Activated naive CD4-positive, alpha-beta T cell treated with anti-CD3 and anti-CD28 coated beads for 36 hours (primary cell): Measurements from ENCODE around the gene CREB5. TPM values are rescaled to one million over a fixed set of nuclear protein-coding genes. Genes with fewer than 3 reads are reported as not detected.

ENCODE experiments used
- CTCF ChIA-PET: fragments of 350-600 bp; sonication (Branson Sonifier 250); formaldehyde crosslinking; loops from one replicate; lab custom pipeline; 2021; ENCODE audit warnings: antibody characterized with exemption; lab: Charles Lee
- DNase-seq: peaks from one replicate; pipeline ENCODE4 v3.0.0-alpha.2; 2020
- H3K27ac Mint-ChIP-seq: one replicate; pipeline ENCODE4 v1.8.0; 2021; ENCODE audit warnings: mild to moderate bottlenecking, mixed read lengths
- H3K27me3 Mint-ChIP-seq: one replicate; pipeline ENCODE4 v1.8.0; 2021; ENCODE audit warnings: low read depth, mixed read lengths
- H3K36me3 Mint-ChIP-seq: one replicate; pipeline ENCODE4 v1.8.0; 2021; ENCODE audit warnings: low read depth, mixed read lengths
- H3K4me1 Mint-ChIP-seq: one replicate; pipeline ENCODE4 v1.8.0; 2021; ENCODE audit warnings: low read depth, mixed read lengths
- H3K4me3 Mint-ChIP-seq: one replicate; pipeline ENCODE4 v1.8.0; 2021; ENCODE audit warnings: mild to moderate bottlenecking, moderate library complexity, mixed read lengths
- H3K9me3 Mint-ChIP-seq: one replicate; pipeline ENCODE4 v1.8.0; 2021; ENCODE audit warnings: mixed read lengths
- intact Hi-C: fragments of 100-400 bp; cut with micrococcal nuclease; formaldehyde crosslinking; loops from one replicate; pipeline ENCODE4 v1.15.1; 2023
- total RNA-seq, 2 experiments: library from RNA; stranded (reverse); gene quantifications; one replicate each; pipeline ENCODE4 v1.2.3, GENCODE V29; 2021

CREB5 gene
- total RNA-seq, 2 experiments from 2014 or later, result 0.30 to 0.48 TPM

DNA sequence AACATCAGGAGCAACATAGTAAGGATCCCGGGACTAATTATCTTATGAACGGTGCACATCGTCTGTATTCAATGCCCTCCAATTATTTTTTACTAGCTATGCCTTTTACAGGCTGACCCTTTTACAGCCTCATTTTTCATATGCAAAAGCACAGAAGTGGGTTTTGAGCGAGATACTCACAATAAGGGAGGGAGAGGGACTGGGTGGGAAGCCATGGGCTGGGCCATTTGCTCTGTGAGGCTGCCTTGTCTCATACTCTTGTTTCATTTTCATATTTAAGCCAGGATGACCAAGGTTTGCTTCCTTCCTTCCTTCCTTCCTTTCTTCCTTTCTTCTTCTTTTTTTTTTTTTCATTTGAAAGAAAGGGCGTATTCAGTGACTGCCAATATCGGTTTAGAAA lies 286.5 kb downstream of the CREB5 start:
- peaks cover 5% of the 10 kb centered on the region for H3K27me3 Mint-ChIP-seq
- no peaks in the 10 kb centered on the region for H3K9me3 Mint-ChIP-seq
- DNase-seq, result no peak
- H3K4me3 Mint-ChIP-seq, result no peak overlapping the region
- no peaks in the 10 kb centered on the region for H3K4me1 Mint-ChIP-seq
- no peak overlapping the region for H3K27ac Mint-ChIP-seq
- CTCF ChIA-PET, result interaction anchor here (0.7 kb wide), 1 partner anchor 718 kb away, joined by 5 read pairs; no protein-coding TSS in a partner anchor
- no peaks in the 10 kb centered on the region for H3K36me3 Mint-ChIP-seq
- intact Hi-C loops, result no loop called here

- H3K4me1 Mint-ChIP-seq, result no peaks in the 10 kb centered on the region
- no peaks in the 10 kb centered on the region for H3K36me3 Mint-ChIP-seq
- DNase-seq, result no peak
- H3K4me3 Mint-ChIP-seq, result no peak overlapping the region
- intact Hi-C loops, result no loop called here
- H3K27ac Mint-ChIP-seq, result no peak overlapping the region
- CTCF ChIA-PET, result interaction anchor here (0.7 kb wide), 1 partner anchor 48 kb away, joined by 3 read pairs; no protein-coding TSS in a partner anchor
- peaks cover 9% of the 10 kb centered on the region for H3K27me3 Mint-ChIP-seq
- no peaks in the 10 kb centered on the region for H3K9me3 Mint-ChIP-seq
Measured at GRCh38 chr7:28700096-28700495, 287.8 kb downstream of the CREB5 start.

- CTCF ChIA-PET, result interaction anchor here (1.5 kb wide), 1 partner anchor 16 kb away, joined by 3 read pairs; no protein-coding TSS in a partner anchor
- intact Hi-C loops, result no loop called here
- Mint-ChIP-seq H3K36me3 (no peaks in the 10 kb centered on the region), H3K4me3 (no peak overlapping the region), H3K9me3 (no peaks in the 10 kb centered on the region), H3K27me3 (peaks cover 12% of the 10 kb centered on the region), H3K27ac (no peak overlapping the region), H3K4me1 (no peaks in the 10 kb centered on the region)
- no peak for DNase-seq
Measured at GRCh38 chr7:28700790-28701203, 288.5 kb downstream of the CREB5 start.

GRCh38 chr7:28701731-28702130 lies 289.4 kb downstream of the CREB5 start:
- Mint-ChIP-seq H3K4me1 (no peaks in the 10 kb centered on the region), H3K27ac (no peak overlapping the region), H3K9me3 (no peaks in the 10 kb centered on the region), H3K4me3 (no peak overlapping the region), H3K36me3 (no peaks in the 10 kb centered on the region), H3K27me3 (peaks cover 12% of the 10 kb centered on the region)
- CTCF ChIA-PET, result interaction anchor here (1.5 kb wide), 1 partner anchor 15 kb away, joined by 3 read pairs; no protein-coding TSS in a partner anchor
- no peak for DNase-seq
- intact Hi-C loops, result no loop called here

- H3K4me3 Mint-ChIP-seq, result no peak overlapping the region
- intact Hi-C loops, result no loop called here
- no peak overlapping the region for H3K27ac Mint-ChIP-seq
- CTCF ChIA-PET, result no interaction called here
- H3K36me3 Mint-ChIP-seq, result no peaks in the 10 kb centered on the region
- peaks cover 12% of the 10 kb centered on the region for H3K27me3 Mint-ChIP-seq
- no peak for DNase-seq
- H3K4me1 Mint-ChIP-seq, result no peaks in the 10 kb centered on the region
- H3K9me3 Mint-ChIP-seq, result no peaks in the 10 kb centered on the region
Measured at GRCh38 chr7:28702171-28702570, 289.9 kb downstream of the CREB5 start.

DNA sequence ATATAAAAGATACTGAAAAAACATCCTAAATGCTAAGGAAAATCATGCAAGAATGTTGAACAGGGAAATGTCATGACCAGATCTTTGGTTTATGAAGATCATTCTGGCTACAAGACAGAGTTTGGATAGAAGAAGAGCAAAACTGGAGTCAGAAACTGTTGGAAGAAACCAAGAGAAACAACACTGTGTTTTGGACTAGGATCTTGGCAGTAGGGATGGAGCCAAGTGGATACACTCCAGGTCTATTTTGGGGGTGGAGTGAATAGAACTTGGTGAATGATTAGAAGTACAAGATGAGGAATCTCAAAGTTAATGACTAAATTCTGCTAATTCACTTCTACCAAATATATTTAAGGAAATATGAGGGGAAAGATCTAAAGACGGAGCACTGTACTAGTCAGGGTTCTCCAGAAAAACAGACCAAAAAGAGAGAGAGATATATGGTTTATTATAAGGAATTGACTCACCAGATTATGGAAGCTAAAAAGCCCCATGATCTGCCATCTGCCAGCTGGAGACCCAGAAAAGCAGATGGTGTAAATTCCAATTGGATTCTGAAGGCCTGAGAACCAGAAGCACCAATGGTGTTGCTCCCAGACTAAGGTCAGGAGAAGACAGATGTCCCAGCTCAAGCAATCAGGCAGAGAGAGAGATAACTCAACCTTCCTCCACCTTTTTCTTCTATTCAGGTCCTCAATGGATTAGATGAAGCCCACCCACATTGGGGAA lies 290.9 kb downstream of the CREB5 start:
- no peak overlapping the region for H3K27ac Mint-ChIP-seq
- peaks cover 12% of the 10 kb centered on the region for H3K27me3 Mint-ChIP-seq
- no peaks in the 10 kb centered on the region for H3K4me1 Mint-ChIP-seq
- H3K36me3 Mint-ChIP-seq, result no peaks in the 10 kb centered on the region
- CTCF ChIA-PET, result no interaction called here
- no peak for DNase-seq
- H3K9me3 Mint-ChIP-seq, result no peaks in the 10 kb centered on the region
- H3K4me3 Mint-ChIP-seq, result no peak overlapping the region
- intact Hi-C loops, result no loop called here

GRCh38 chr7:28704706-28705105 lies 292.4 kb downstream of the CREB5 start:
- no peak for DNase-seq
- Mint-ChIP-seq H3K4me1 (no peaks in the 10 kb centered on the region), H3K27me3 (peaks cover 6% of the 10 kb centered on the region), H3K9me3 (no peaks in the 10 kb centered on the region), H3K27ac (no peak overlapping the region), H3K4me3 (no peak overlapping the region), H3K36me3 (no peaks in the 10 kb centered on the region)
- CTCF ChIA-PET, result no interaction called here
- intact Hi-C loops, result no loop called here

DNA sequence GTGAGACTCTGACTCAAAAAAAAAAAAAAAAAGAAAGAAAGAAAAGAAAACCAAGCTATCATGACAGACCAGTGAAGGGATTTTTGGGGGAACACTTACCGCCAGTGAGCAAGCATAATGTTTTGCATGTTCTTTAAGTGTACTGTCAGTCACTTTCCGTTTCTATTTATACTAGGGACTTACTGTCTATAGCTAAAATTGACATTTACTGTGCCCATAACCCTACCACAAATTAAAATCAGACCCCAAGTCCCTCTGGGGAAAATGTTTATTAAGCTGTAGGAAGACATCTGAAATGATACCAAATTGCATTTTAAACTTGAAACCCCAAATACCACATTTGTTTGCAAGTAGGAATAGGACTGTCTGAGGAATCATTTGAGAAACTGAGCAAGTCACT lies 293.0 kb downstream of the CREB5 start:
- intact Hi-C loops, result no loop called here
- CTCF ChIA-PET, result no interaction called here
- Mint-ChIP-seq H3K9me3 (no peaks in the 10 kb centered on the region), H3K4me3 (no peak overlapping the region), H3K27me3 (peaks cover 6% of the 10 kb centered on the region), H3K36me3 (no peaks in the 10 kb centered on the region), H3K27ac (no peak overlapping the region), H3K4me1 (no peaks in the 10 kb centered on the region)
- DNase-seq, result no peak

DNA sequence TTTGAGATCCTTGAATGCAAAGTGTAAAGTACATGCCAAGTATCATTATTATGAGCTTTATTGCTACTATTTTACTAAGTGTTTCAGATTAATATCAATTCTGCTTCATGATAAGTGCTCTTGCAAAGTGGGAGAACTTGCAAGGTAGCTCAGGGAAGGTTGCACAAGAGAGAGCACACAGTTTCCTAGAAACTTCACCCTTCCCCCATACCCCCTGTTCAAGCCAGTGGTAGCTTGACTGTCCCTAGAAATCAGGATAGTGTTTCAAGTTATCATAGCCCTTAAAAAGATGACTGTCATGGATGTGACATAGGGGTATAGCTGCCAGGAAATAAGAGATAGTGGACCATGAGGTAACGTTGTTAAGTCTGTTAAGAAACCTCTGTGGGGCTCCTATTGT lies 294.3 kb downstream of the CREB5 start:
- peaks cover 6% of the 10 kb centered on the region for H3K27me3 Mint-ChIP-seq
- no peaks in the 10 kb centered on the region for H3K9me3 Mint-ChIP-seq
- H3K4me3 Mint-ChIP-seq, result no peak overlapping the region
- intact Hi-C loops, result no loop called here
- no peak for DNase-seq
- H3K27ac Mint-ChIP-seq, result no peak overlapping the region
- H3K36me3 Mint-ChIP-seq, result no peaks in the 10 kb centered on the region
- no peaks in the 10 kb centered on the region for H3K4me1 Mint-ChIP-seq
- CTCF ChIA-PET, result no interaction called here

DNA sequence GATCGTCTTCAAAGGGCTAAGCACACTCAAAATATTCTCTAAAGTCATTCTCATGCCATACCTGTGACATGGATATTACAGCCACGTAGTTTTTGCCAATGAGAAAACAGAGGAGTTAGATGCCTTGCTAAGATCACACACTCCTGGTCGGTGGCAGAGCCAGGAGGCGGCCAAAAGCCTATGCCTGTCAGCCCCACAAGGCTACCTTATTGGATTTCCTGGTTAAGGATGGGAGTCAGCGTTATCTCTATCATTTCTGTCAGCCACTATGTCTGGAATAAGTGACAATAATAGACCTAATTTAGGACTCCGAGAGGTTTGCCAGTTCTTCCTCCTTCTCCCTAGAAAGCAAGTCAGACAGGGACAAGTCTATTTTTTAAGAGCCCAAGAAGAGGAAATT lies 295.0 kb downstream of the CREB5 start:
- H3K9me3 Mint-ChIP-seq, result no peaks in the 10 kb centered on the region
- H3K4me3 Mint-ChIP-seq, result no peak overlapping the region
- H3K27ac Mint-ChIP-seq, result no peak overlapping the region
- H3K27me3 Mint-ChIP-seq, result peaks cover 6% of the 10 kb centered on the region
- no peak for DNase-seq
- no peaks in the 10 kb centered on the region for H3K36me3 Mint-ChIP-seq
- CTCF ChIA-PET, result no interaction called here
- no peaks in the 10 kb centered on the region for H3K4me1 Mint-ChIP-seq
- intact Hi-C loops, result no loop called here

DNA sequence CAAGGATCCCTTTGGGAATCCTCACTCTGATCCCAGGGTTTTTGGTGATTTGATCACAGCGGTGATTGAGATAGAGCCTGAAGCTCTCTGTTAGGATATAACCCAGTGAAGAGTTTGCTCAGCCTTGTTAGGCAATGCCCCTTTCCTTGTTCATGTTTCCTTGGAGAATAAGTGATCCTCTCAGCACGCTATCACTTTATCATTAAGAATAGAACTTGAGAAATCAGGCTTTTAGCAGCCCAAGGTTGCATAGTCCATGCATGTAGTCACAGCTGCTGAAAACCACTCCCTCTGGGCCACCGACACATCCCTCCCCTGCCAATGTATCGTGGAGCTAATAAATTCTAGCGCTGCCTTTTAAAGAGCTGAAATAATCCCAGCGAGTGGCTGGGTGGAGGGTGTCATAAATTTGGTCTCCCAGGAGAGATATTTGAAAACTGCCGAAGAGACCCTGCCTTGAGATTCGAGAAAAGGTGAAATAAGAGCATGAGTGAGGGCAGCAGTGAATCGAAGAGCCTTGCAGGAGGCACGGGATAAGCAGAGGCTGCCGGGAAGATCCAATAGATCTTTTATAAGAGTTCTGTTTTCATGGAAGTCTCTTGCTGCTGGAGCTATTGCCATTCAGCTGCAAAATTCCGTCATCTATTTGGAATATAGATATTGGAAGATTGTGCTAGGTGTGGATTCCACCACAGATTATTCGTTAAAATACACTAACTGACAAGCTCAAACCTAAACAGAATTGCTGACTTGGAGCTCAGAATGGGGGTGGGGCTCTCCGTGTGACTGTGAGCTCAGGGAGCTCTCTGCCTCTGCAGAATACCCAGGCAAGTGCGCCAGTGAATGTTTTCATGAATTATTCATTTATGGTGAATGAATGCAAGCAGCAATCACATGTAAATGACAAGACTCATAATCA lies 296.0 kb downstream of the CREB5 start:
- Mint-ChIP-seq H3K36me3 (no peaks in the 10 kb centered on the region), H3K27ac (no peak overlapping the region), H3K9me3 (no peaks in the 10 kb centered on the region), H3K27me3 (peaks cover 6% of the 10 kb centered on the region), H3K4me1 (no peaks in the 10 kb centered on the region), H3K4me3 (no peak overlapping the region)
- intact Hi-C loops, result no loop called here
- CTCF ChIA-PET, result no interaction called here
- DNase-seq, result no peak

DNA sequence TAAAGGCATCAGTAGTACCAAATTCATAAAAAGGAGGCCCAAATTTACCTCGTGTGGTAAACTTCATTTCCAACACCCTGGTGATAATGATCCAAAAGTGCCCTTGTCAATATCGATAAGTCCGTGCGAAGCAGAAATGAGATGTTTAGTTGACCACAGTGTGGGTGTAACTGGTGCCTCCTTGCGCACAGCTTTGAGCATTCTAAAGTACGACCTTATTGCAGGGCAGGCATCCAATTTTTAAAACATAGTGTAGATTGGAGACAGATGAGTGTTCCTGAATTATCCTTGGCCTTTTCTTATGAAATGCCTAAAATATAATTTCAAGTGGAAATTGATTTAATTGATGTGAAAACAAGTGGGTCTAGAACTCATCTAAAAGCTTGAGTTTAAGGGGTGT lies 297.4 kb downstream of the CREB5 start:
- no peak overlapping the region for H3K4me3 Mint-ChIP-seq
- no peak overlapping the region for H3K27ac Mint-ChIP-seq
- no peaks in the 10 kb centered on the region for H3K9me3 Mint-ChIP-seq
- peaks cover 4% of the 10 kb centered on the region for H3K27me3 Mint-ChIP-seq
- intact Hi-C loops, result no loop called here
- H3K4me1 Mint-ChIP-seq, result no peaks in the 10 kb centered on the region
- no peak for DNase-seq
- no peaks in the 10 kb centered on the region for H3K36me3 Mint-ChIP-seq
- CTCF ChIA-PET, result interaction anchor here (0.7 kb wide), 1 partner anchor 1181 kb away, joined by 3 read pairs; no protein-coding TSS in a partner anchor
